Vagina (tissue), 2 donors: ENCODE results near the gene OVCA2. TPM values are rescaled to one million over a fixed set of nuclear protein-coding genes. Genes with fewer than 3 reads are reported as not detected.
A peak's percentile ranks its signal among the peaks of the same experiment; 100 is the strongest.

ENCODE experiments used
- DNase-seq, 2 donors: peaks; one replicate each; pipeline ENCODE4 v3.0.0-alpha.2; 2017; ENCODE audit errors: extremely low spot score in 2 of 2
- H3K27ac ChIP-seq: fragments of 200-600 bp; sonication (generic); one replicate; pipeline ENCODE4 v1.5.1; 2019
- H3K27me3 ChIP-seq: fragments of 200-600 bp; sonication (generic); one replicate; pipeline ENCODE4 v1.5.1; 2019
- H3K36me3 ChIP-seq, 2 donors: fragments of 200-600 bp; sonication (generic); one replicate each; pipeline ENCODE4 v1.5.1; 2017 to 2019
- H3K4me1 ChIP-seq: fragments of 200-600 bp; sonication (generic); one replicate; pipeline ENCODE4 v1.5.1; 2019
- H3K4me3 ChIP-seq, 2 donors: fragments of 200-600 bp; sonication (generic); 1 replicate in 1 of 2; 2 replicates in 1 of 2; pipeline ENCODE4 v1.5.1; 2016 to 2019
- H3K9me3 ChIP-seq: fragments of 200-600 bp; sonication (generic); one replicate; pipeline ENCODE4 v1.5.1; 2019
- POLR2A ChIP-seq, 2 donors: fragments of 450-650 bp; IDR thresholded peaks; one replicate each; pipeline ENCODE4 v1.6.1; 2017; ENCODE audit warnings: antibody characterized with exemption in 2 of 2, mild to moderate bottlenecking in 2 of 2, moderate library complexity in 2 of 2
- POLR2AphosphoS5 ChIP-seq, 2 donors: sonication (generic); formaldehyde crosslinking; IDR thresholded peaks; one replicate each; pipeline ENCODE4 v1.9.0; 2017; ENCODE audit warnings: antibody characterized with exemption in 2 of 2, mild to moderate bottlenecking in 2 of 2, low read depth in 1 of 2; ENCODE audit not compliant: insufficient read depth in 1 of 2
- intact Hi-C: fragments of 100-400 bp; cut with DNase I; formaldehyde crosslinking; loops from one replicate; pipeline ENCODE4 v1.15.1; 2023
- microRNA counts, 2 donors: library from miRNA; unstranded; fragments of <30 nt; microRNA quantifications; one replicate each; lab custom pipeline; 2016 to 2017
- microRNA-seq: library from miRNA; unstranded; fragments of <30 nt; microRNA quantifications from one replicate; pipeline ENCODE4, GENCODE V29; 2017; ENCODE audit warnings: borderline number of aligned reads, borderline replicate concordance
- small RNA-seq: library from RNA; depleted of rRNA; stranded (forward); fragments of <200 nt; gene quantifications from one replicate; pipeline ENCODE3, GENCODE V24; 2016
- total RNA-seq: library from RNA; depleted of rRNA; stranded (reverse); fragments of >200 nt; gene quantifications from one replicate; pipeline ENCODE4 v1.2.3, GENCODE V29; 2016
- TF ChIP-seq, protein P1 (sequence below), 3 experiments: fragments of 450-650 bp in 2 of 3; fragments of 200-600 bp in 1 of 3; sonication (generic) in 1 of 3; IDR thresholded peaks; one replicate each; pipeline ENCODE4 v1.5.1; 2017 to 2019; ENCODE audit warnings: antibody characterized with exemption in 3 of 3, mild to moderate bottlenecking in 2 of 3, moderate library complexity in 2 of 3

The OVCA2 gene
- total RNA-seq, 1 donor from 2014 or later = 24.3 TPM

DNA sequence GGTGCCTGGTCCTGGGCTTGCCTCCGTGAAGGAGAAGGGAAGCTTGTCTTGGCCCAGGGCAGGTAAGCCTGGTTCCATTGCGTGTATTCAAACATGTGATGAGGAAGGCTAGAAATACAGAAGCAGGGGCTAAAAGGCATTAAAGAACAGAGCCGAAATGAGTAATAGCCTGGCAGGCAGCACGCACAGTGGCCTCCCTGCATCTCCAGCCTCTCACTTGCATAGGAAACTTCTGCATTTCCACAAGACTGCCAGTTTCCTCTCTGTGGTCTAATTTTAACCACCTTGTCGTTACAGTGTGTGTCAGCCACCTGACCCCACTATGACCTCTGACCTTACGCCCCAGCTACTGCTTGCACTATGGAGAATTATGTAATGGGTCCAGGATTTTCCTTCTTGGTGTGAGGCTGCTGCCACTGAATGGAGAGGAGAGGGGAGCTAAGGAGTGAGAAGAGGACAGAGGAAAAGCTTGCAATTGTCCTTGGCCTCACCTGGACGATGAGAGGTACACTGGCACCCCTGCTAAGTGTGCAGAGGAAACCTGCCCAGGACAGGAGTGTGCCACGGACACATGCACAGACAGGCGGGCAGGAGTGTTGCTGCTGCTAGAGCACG, 45.9 kb downstream of the OVCA2 start:
- H3K27me3 ChIP-seq = no peaks in the 10 kb centered on the region
- peak overlapping the region; percentile 92 for H3K27ac ChIP-seq
- H3K4me3 ChIP-seq = no peak overlapping the region
- TF ChIP-seq, protein P1, sequence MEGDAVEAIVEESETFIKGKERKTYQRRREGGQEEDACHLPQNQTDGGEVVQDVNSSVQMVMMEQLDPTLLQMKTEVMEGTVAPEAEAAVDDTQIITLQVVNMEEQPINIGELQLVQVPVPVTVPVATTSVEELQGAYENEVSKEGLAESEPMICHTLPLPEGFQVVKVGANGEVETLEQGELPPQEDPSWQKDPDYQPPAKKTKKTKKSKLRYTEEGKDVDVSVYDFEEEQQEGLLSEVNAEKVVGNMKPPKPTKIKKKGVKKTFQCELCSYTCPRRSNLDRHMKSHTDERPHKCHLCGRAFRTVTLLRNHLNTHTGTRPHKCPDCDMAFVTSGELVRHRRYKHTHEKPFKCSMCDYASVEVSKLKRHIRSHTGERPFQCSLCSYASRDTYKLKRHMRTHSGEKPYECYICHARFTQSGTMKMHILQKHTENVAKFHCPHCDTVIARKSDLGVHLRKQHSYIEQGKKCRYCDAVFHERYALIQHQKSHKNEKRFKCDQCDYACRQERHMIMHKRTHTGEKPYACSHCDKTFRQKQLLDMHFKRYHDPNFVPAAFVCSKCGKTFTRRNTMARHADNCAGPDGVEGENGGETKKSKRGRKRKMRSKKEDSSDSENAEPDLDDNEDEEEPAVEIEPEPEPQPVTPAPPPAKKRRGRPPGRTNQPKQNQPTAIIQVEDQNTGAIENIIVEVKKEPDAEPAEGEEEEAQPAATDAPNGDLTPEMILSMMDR (IDR thresholded peaks at IDR 0.05) = no peak
- TF ChIP-seq POLR2AphosphoS5 (IDR thresholded peaks at IDR 0.05; ENCODE audit: insufficient read depth in 1 of 2, low read depth in 1 of 2) (peak; percentile 13 to 61), POLR2A (IDR thresholded peaks at IDR 0.05) (no peak)
- DNase-seq = no peak
- peaks cover 88% of the 10 kb centered on the region for H3K4me1 ChIP-seq
- no peaks in the 10 kb centered on the region for H3K36me3 ChIP-seq
- no peaks in the 10 kb centered on the region for H3K9me3 ChIP-seq
- intact Hi-C loops = no loop called here

DNA sequence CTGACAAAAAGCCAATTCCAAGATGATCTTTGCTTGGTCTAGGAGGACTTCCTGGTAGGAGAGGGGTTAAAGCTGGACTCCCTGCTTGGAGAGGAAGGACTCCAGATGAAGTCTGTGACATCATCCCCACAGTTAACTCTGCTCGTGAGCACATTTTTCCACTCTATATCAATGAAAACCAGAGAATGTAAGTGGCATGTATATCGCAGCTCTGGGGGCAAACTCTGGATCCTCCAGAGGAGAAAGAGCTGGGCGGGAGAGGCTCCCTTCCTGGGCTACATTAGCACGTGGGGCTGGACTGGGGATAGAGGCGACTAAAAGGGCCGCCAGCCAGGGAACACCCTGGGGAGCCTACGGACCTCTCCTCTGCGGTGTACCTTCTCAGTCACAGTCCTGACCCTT, 47.2 kb downstream of the OVCA2 start:
- no peaks in the 10 kb centered on the region for H3K9me3 ChIP-seq

DNA sequence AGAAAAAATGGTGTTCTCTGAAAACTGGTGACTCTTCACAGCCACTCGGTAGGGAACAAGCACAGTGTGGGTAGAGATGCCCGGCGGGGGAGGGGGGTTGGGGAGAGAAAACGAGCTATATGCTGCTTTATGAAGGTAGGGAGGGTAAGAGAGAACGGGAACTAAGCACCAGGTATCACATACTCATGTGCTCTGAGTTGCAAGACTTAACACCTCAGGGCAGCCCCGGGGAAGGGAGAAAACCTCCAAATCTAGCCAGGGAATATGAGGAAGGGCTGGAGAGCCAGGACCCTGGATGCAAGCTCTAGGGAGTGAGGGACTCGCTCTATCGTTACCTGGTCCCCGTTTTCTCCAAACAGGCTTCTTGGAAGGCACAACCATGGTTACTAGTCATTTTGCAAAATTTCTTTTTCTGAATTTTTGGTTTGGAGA, 48.4 kb downstream of the OVCA2 start:
- no peaks in the 10 kb centered on the region for H3K9me3 ChIP-seq
- intact Hi-C loops = loop anchor here (2.0 kb wide), 1 partner anchor 33 kb away; no protein-coding TSS in a partner anchor
- no peak for DNase-seq
- H3K36me3 ChIP-seq = no peaks in the 10 kb centered on the region
- H3K4me1 ChIP-seq = peaks cover 72% of the 10 kb centered on the region
- no peaks in the 10 kb centered on the region for H3K27me3 ChIP-seq
- TF ChIP-seq, protein P1 (IDR thresholded peaks at IDR 0.05) = no peak
- TF ChIP-seq POLR2A (IDR thresholded peaks at IDR 0.05) (no peak), POLR2AphosphoS5 (IDR thresholded peaks at IDR 0.05; ENCODE audit: insufficient read depth in 1 of 2, low read depth in 1 of 2) (no peak)
- H3K27ac ChIP-seq = peak overlapping the region; percentile 92
- peak overlapping the region; percentile 32 to 40 for H3K4me3 ChIP-seq

More for the DNA sequence above, 47.2 kb downstream of the OVCA2 start:
- H3K27me3 ChIP-seq = no peaks in the 10 kb centered on the region
- H3K4me3 ChIP-seq = peak overlapping the region; percentile 32 to 40
- H3K27ac ChIP-seq = peak overlapping the region; percentile 92
- DNase-seq = no peak
- TF ChIP-seq POLR2AphosphoS5 (IDR thresholded peaks at IDR 0.05; ENCODE audit: insufficient read depth in 1 of 2, low read depth in 1 of 2) = peak in 1 of 2 donors; percentile 18
- TF ChIP-seq POLR2A (IDR thresholded peaks at IDR 0.05) = no peak
- H3K4me1 ChIP-seq = peaks cover 75% of the 10 kb centered on the region
- intact Hi-C loops = no loop called here
- H3K36me3 ChIP-seq = no peaks in the 10 kb centered on the region

DNA sequence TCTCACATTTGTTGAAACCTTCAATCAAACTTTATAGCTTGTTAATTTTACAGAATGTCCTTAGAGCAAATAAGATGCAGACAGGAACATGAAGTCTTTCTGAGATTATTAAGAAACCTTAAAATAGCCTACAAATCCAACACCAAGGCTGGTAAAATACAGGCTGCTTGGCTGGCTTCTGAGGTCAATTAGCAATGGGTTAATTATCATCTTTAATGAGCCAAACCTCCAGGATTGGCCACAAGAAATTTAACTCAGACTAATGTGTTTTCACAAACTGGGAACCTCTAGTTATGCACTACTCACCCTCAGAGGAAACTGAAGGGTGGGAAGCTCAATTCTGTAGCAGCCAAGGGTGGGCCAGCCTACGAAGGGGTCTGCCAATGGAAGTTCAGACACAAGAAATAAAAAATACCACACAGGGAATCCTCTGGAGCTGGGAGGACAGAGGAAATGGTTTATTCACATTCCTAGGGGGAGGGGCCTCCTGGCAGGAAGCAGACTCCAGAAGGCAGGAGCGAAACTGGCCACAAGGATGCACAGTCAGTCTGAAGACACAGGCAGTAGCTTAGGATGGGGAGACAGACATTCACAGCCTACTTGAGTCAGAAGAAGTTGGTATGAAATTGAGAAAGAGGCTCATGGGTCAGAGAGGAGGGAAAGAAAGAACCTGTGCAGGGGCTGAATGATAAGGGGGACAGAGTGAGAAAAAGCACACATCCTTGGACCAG, 49.1 kb downstream of the OVCA2 start:
- peak in 1 of 2 donors; percentile 89 for DNase-seq
- TF ChIP-seq, protein P1 (IDR thresholded peaks at IDR 0.05) = peak in 1 of 3 experiments; percentile 42
- TF ChIP-seq POLR2A (IDR thresholded peaks at IDR 0.05) = no peak
- intact Hi-C loops = loop anchor here (2.0 kb wide), 1 partner anchor 34 kb away; no protein-coding TSS in a partner anchor
- Histone ChIP-seq H3K9me3 (no peaks in the 10 kb centered on the region), H3K36me3 (no peaks in the 10 kb centered on the region), H3K4me3 (no peak overlapping the region), H3K27ac (peak overlapping the region; percentile 92), H3K27me3 (no peaks in the 10 kb centered on the region), H3K4me1 (peaks cover 71% of the 10 kb centered on the region)

DNA sequence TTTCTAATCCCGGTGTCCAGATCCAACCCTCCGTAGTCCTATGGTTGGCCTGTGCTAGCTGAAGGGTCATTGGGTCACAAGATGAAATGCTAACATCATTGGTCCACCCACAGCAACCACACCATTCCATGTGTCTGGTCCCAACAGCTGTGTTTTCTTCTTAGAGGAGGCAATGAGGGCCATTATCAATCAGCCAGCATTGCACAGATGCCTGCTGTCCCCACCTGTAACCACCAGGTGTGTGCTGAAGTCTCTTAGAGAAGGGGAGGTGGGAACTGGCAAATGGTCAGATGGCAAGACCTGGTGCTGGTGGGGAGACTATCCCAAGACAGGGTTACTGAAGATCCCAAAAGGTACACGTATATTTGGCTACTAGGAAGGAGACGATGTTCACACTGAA, 50.4 kb downstream of the OVCA2 start:
- H3K9me3 ChIP-seq = no peaks in the 10 kb centered on the region
- H3K4me1 ChIP-seq = peaks cover 58% of the 10 kb centered on the region
- no peak for DNase-seq
- no peak overlapping the region for H3K27ac ChIP-seq
- no peak for TF ChIP-seq POLR2A (IDR thresholded peaks at IDR 0.05)
- TF ChIP-seq POLR2AphosphoS5 (IDR thresholded peaks at IDR 0.05; ENCODE audit: insufficient read depth in 1 of 2, low read depth in 1 of 2) = no peak
- TF ChIP-seq, protein P1 (IDR thresholded peaks at IDR 0.05) = no peak
- no peaks in the 10 kb centered on the region for H3K27me3 ChIP-seq
- no peak overlapping the region for H3K4me3 ChIP-seq
- intact Hi-C loops = no loop called here
- H3K36me3 ChIP-seq = no peaks in the 10 kb centered on the region

MicroRNA genes within 50 kb of the gene (microRNA counts, 767-probe panel; counts per million panel counts)
- 4,481 to 4,497 counts per million in 2 donors for microRNA hsa-miR-132-3p (lab: Ali Mortazavi, UCI)
- microRNA hsa-miR-212-3p (lab: Ali Mortazavi, UCI) = 238 to 261 counts per million in 2 donors

Small RNAs within 50 kb of the gene (microRNA-seq; reads per million reads assigned to microRNA genes)
- gene MIR132 (362 reads per million, percentile 68 among the genes with 10 or more reads in this experiment), gene MIR212 (12.9 reads per million, percentile 25 among the genes with 10 or more reads in this experiment)

Small RNAs within 50 kb of the gene (small RNA-seq; reads per million reads assigned to genes)
- gene AC090617.9 (not detected), gene MIR132 (5.1 reads per million, percentile 87 among the genes with 10 or more reads in this experiment), gene MIR212 (1.6 reads per million, percentile 49 among the genes with 10 or more reads in this experiment), gene OVCA2 (not detected)

Other genes with a start within 250 kb of the OVCA2 start
- 16.7 TPM for gene SMYD4, start 212.1 kb upstream of the OVCA2 start, total RNA-seq
- 30.9 TPM for gene RPA1, start 212.0 kb upstream of the OVCA2 start, total RNA-seq
- gene RTN4RL1, start 16.7 kb upstream of the OVCA2 start, total RNA-seq = 3.7 TPM
- 43.0 TPM for gene DPH1, start 11.9 kb upstream of the OVCA2 start, total RNA-seq
- gene HIC1, start 13.1 kb downstream of the OVCA2 start, total RNA-seq = 33.1 TPM